Thyroid gland (tissue), 4 donors: ENCODE results near the gene BEST4. TPM values are rescaled to one million over a fixed set of nuclear protein-coding genes. Genes with fewer than 3 reads are reported as not detected.
"Not testable (repeated sequence)": the region's sequence is repeated elsewhere in the genome, so short reads cannot be mapped to it uniquely, and the experiment has no call there.

Source experiments
- DNase-seq, 2 donors: peaks; one replicate each; pipeline ENCODE4 v3.0.0-alpha.2; 2019
- H3K27ac ChIP-seq, 3 donors: fragments of 200-600 bp; sonication (generic); 1 replicate in 2 of 3; 2 replicates in 1 of 3; pipeline ENCODE4 v1.5.1; 2016 to 2019; ENCODE audit warnings: mild to moderate bottlenecking in 1 of 3, moderate library complexity in 1 of 3
- H3K27me3 ChIP-seq: fragments of 200-600 bp; sonication (generic); one replicate; pipeline ENCODE4 v1.5.1; 2019
- H3K36me3 ChIP-seq, 2 donors: fragments of 200-600 bp; sonication (generic); one replicate each; pipeline ENCODE4 v1.5.1; 2016 to 2019
- H3K4me1 ChIP-seq, 2 donors: fragments of 200-600 bp; sonication (generic); one replicate each; pipeline ENCODE4 v1.5.1; 2017 to 2019
- H3K4me3 ChIP-seq, 3 donors: fragments of 200-600 bp; sonication (generic); replicated peaks in 1 of 3; 1 replicate in 2 of 3; 2 replicates in 1 of 3; pipeline ENCODE4 v1.5.1; 2016; ENCODE audit warnings: mild to moderate bottlenecking in 1 of 3
- H3K9me3 ChIP-seq: fragments of 200-600 bp; sonication (generic); one replicate; pipeline ENCODE4 v1.5.1; 2017
- POLR2A ChIP-seq, 2 donors: fragments of 450-650 bp; IDR thresholded peaks; one replicate each; pipeline ENCODE4 v1.6.1; 2017; ENCODE audit warnings: antibody characterized with exemption in 2 of 2, mild to moderate bottlenecking in 2 of 2, moderate library complexity in 1 of 2
- WGBS, 2 donors: methylation state at CpG; one replicate each; pipeline ENCODE4 v1.1.5; 2017; 5-methylcytosine and 5-hydroxymethylcytosine counted together
- intact Hi-C: fragments of 100-400 bp; cut with DNase I; formaldehyde crosslinking; loops from one replicate; pipeline ENCODE4 v1.15.1; 2023
- total RNA-seq, 4 donors: library from RNA; depleted of rRNA; stranded (reverse); fragments of >200 nt; gene quantifications; one replicate each; pipeline ENCODE4 v1.2.3, GENCODE V29; 2016
- TF ChIP-seq, protein P1 (sequence below), 6 experiments: fragments of 200-600 bp in 3 of 6; fragments of 450-650 bp in 3 of 6; sonication (generic) in 3 of 6; IDR thresholded peaks; one replicate each; pipeline ENCODE4 v1.5.1; 2016 to 2019; ENCODE audit warnings: antibody characterized with exemption in 6 of 6, mild to moderate bottlenecking in 2 of 6, inconsistent platforms in 1 of 6, moderate library complexity in 1 of 6

The BEST4 gene
- total RNA-seq, 4 donors from 2014 or later: 0.42 to 0.56 TPM; not detected in 2

DNA sequence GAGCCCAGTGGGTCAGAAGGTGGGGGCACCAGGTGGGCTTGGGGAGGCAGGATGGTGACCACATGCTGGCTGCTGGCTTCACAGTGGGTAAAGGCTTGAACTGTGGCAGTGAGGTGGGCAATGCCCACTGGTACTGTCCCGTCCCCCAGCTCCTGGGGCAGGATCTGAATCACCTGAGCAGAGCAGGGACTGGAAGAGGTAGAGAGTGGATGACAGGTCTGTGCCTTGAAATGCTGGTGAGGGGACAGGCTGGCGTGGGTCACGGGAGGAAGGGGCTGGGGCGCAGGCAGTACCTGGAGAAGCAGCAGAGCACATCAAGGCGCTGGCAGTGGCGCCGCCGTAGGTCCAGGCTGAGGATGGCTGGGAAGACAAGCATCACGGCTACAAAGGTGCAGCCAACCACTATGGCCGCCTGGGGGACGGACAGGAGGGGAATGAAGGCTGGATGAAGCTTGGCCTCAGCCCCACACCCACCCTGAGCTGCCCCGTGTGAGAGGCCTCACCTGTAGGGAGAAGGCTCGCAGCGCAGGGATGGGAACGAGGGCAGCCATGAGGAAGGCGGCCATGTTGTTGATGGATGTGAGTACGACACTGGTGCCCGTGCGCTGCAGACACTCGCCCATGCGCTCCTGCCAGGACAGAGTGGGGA, 40.2 kb upstream of the BEST4 start:
- H3K27ac ChIP-seq: no peak overlapping the region
- intact Hi-C loops: no loop called here
- peaks cover 0 to 4% of the 10 kb centered on the region in 2 donors for H3K4me1 ChIP-seq
- no peak for TF ChIP-seq POLR2A (IDR thresholded peaks at IDR 0.05)
- TF ChIP-seq, protein P1, sequence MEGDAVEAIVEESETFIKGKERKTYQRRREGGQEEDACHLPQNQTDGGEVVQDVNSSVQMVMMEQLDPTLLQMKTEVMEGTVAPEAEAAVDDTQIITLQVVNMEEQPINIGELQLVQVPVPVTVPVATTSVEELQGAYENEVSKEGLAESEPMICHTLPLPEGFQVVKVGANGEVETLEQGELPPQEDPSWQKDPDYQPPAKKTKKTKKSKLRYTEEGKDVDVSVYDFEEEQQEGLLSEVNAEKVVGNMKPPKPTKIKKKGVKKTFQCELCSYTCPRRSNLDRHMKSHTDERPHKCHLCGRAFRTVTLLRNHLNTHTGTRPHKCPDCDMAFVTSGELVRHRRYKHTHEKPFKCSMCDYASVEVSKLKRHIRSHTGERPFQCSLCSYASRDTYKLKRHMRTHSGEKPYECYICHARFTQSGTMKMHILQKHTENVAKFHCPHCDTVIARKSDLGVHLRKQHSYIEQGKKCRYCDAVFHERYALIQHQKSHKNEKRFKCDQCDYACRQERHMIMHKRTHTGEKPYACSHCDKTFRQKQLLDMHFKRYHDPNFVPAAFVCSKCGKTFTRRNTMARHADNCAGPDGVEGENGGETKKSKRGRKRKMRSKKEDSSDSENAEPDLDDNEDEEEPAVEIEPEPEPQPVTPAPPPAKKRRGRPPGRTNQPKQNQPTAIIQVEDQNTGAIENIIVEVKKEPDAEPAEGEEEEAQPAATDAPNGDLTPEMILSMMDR (IDR thresholded peaks at IDR 0.05): no peak
- DNase-seq: no peak
- H3K27me3 ChIP-seq: no peaks in the 10 kb centered on the region
- WGBS, 2 donors: 93 to 97% methylated on average over 20 to 21 of the region's 21 CpGs
- H3K4me3 ChIP-seq: no peak overlapping the region
- no peaks in the 10 kb centered on the region for H3K9me3 ChIP-seq
- H3K36me3 ChIP-seq: no peaks in the 10 kb centered on the region

DNA sequence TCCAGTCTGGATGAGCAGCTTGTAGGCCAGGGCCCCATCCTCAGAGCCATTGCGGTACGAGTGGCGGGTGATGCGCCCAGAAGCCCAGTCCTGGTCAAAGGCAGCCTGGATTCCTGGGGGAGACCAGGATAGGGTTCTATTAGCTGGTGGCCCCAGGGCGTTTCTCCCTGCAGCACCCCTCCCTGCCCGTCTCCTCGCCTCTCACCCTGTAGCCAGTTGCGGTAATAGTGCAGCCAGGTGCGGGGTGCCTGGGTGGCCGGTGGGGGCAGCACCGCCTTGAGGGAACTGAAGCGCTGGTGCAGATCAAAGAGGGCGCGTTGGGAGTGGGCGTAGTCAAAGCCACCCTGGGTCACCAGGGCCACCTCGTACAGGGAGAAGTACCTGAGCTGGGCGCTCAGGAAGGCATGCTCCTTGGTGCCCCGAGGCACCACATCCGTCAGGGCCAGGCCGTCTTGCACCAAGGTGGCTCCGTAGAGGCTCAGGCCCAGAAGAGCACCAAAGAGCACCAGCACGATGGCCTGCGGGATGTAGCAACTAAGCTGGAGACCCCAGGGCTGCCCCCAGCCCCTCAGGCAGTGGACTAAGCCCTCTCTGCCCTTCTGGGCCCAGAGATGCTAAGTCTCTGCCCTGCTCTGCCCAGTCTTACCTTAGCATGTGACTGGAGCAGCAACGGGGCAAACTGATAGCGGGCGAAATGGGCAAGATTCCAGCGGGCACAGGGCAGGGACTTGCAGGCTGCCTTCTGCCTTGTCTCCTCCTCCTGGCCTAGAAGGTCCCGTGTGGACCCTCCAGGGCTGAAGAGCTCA, 39.4 kb upstream of the BEST4 start:
- Histone ChIP-seq H3K4me1 (peaks cover 0 to 4% of the 10 kb centered on the region in 2 donors), H3K27ac (no peak overlapping the region), H3K4me3 (no peak overlapping the region), H3K9me3 (no peaks in the 10 kb centered on the region), H3K27me3 (no peaks in the 10 kb centered on the region), H3K36me3 (no peaks in the 10 kb centered on the region)
- TF ChIP-seq POLR2A (IDR thresholded peaks at IDR 0.05): no peak
- TF ChIP-seq, protein P1 (IDR thresholded peaks at IDR 0.05): no peak
- 88 to 90% methylated on average over 17 to 27 of the region's 28 CpGs for WGBS, 2 donors
- no peak for DNase-seq
- intact Hi-C loops: no loop called here

DNA sequence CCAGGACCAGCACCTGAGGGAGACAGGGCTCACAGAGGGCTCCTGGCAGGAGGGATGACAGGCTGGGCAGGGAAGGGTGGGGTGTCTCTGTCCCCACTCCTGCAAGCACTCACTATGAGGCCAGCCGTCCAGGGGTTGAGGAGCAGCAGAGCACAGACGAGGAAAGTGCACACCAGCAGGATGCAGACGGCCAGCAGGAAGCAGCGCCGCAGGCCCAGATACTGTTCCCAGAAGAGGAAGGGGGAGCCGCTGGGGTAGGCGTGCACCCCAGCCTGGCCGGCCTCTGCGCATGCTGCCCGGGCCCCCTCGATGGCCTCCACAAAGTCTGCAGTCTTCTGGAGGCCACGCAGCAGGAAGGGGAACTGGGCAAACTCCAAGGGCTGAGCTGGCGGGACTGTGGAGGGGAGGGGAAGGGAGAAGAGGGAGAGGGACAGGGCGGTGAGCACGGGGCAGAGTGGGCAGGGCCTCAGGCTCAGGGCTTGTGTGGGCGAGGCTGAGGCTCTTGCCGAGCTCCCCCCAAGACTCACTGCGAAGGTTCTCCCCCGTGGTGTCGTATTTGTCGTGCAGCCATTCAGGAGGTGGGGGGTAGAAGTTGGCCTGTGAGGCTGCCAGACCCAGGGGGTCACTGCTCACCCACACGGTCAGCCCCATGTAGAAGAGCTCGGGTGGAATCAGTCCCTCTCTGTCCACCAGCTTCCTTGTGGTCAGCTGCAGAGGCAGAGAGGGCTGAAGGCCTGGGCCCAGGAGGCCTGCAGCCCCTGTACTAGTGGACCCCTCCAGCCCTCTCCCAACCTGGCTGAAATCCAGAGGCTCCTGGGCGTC, 38.6 kb upstream of the BEST4 start:
- peak in 1 of 2 donors; percentile 14 for DNase-seq
- H3K4me3 ChIP-seq: no peak overlapping the region
- whole genome bisulfite sequencing, 2 donors: 68 to 76% methylated on average over 9 to 24 of the region's 24 CpGs

DNA sequence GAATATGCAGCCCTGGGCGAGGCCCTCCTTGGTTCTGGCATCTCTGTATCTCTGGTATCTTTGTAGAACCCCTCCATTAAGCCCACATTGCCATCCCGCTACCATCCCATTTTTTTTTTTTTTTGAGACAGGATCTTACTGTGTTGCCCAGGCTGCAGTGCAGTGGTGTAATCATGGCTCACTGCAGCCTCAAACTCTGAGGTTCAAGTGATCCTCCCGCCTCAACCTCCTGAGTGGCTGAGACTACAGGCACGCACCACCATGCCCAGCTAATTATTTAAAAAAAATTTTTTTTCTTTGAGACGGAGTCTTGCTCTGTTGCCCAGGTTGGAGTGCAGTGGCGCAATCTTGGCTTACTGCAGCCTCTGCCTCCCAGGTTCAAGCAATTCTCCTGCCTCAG, 36.4 kb upstream of the BEST4 start:
- WGBS, 2 donors: 92 to 96% methylated on average over 6 of the region's 6 CpGs
- H3K9me3 ChIP-seq, H3K27me3 ChIP-seq, intact Hi-C loops, H3K4me3 ChIP-seq, H3K27ac ChIP-seq, H3K36me3 ChIP-seq, DNase-seq: not testable (repeated sequence)
- H3K4me1 ChIP-seq: peaks cover 0 to 17% of the 10 kb centered on the region in 2 donors

More for the DNA sequence above, 38.6 kb upstream of the BEST4 start:
- Histone ChIP-seq H3K27ac (peak overlapping the region in 1 of 3 donors; percentile 26), H3K4me1 (peaks cover 0 to 2% of the 10 kb centered on the region in 2 donors), H3K36me3 (no peaks in the 10 kb centered on the region), H3K27me3 (no peaks in the 10 kb centered on the region), H3K9me3 (no peaks in the 10 kb centered on the region)
- intact Hi-C loops: no loop called here
- no peak for TF ChIP-seq POLR2A (IDR thresholded peaks at IDR 0.05)
- TF ChIP-seq, protein P1 (IDR thresholded peaks at IDR 0.05): no peak

DNA sequence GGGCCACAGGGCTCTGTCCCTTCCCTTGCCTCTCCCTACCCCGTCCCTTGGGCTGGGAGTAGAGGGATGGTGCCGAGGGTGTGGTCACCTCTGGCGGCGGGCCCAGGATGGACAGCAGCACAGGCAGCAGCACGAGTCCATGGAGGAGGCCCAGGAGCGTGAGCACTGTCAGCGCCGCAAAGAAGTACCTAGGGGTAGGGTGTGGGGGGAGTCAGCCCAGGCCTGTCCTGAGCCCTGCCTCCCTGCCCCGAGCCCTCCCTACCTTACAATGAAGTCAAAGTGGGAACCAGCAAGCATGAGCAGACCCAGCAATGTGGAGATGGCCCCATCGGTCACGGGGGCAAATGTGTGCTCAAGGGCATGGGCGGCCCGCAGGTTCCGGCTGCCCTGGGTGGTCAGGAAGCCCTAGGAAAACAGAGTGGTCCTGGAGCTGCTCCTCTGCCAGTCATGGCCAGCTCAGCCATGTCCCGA, 35.0 kb upstream of the BEST4 start:
- H3K9me3 ChIP-seq: no peaks in the 10 kb centered on the region
- TF ChIP-seq POLR2A (IDR thresholded peaks at IDR 0.05): no peak
- TF ChIP-seq, protein P1 (IDR thresholded peaks at IDR 0.05): no peak
- intact Hi-C loops: no loop called here
- 84 to 94% methylated on average over 7 of the region's 15 CpGs for WGBS, 2 donors
- DNase-seq: no peak
- peaks cover 4 to 25% of the 10 kb centered on the region in 2 donors for H3K4me1 ChIP-seq
- H3K27ac ChIP-seq: no peak overlapping the region
- H3K4me3 ChIP-seq: no peak overlapping the region
- H3K27me3 ChIP-seq: no peaks in the 10 kb centered on the region
- H3K36me3 ChIP-seq: no peaks in the 10 kb centered on the region
